Inflammatory macrophage treated with lipopolysaccharide for 1 hour (primary cell): ENCODE data around the gene NFATC2IP.
"Not testable (repeated sequence)": the region's sequence is repeated elsewhere in the genome, so short reads cannot be mapped to it uniquely, and the experiment has no call there.

Experiments
- DNase-seq, 2 donors: peaks; one replicate each; pipeline ENCODE4 v3.0.0-alpha.2; 2020 to 2022

Gene NFATC2IP

DNA sequence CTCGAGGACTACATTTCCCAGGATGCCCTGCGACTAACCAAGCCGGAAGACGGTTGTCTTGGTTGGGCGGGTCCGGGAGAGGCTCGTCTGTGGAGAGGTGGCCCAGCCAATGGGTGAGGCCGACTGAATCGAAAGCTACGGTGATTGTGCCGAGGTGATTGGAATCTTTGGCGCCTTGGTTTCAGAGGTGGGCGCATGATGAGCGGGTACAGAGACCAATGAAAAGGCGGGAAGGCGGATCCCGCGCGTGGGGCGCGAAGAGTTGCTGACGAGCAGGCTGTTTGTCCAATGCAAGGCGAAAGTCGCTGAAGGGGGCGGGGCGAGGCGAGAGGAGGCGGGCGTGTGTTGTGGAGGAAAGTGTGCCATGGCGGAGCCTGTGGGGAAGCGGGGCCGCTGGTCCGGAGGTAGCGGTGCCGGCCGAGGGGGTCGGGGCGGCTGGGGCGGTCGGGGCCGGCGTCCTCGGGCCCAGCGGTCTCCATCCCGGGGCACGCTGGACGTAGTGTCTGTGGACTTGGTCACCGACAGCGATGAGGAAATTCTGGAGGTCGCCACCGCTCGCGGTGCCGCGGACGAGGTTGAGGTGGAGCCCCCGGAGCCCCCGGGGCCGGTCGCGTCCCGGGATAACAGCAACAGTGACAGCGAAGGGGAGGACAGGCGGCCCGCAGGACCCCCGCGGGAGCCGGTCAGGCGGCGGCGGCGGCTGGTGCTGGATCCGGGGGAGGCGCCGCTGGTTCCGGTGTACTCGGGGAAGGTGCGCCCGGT lies at the start of gene NFATC2IP:
TSS of gene NFATC2IP (plus strand) at position 290 of the 762 bp plus-strand sequence. CDS start at position 365, 75 bp downstream.
- DNase-seq, result peak; percentile 100

DNA sequence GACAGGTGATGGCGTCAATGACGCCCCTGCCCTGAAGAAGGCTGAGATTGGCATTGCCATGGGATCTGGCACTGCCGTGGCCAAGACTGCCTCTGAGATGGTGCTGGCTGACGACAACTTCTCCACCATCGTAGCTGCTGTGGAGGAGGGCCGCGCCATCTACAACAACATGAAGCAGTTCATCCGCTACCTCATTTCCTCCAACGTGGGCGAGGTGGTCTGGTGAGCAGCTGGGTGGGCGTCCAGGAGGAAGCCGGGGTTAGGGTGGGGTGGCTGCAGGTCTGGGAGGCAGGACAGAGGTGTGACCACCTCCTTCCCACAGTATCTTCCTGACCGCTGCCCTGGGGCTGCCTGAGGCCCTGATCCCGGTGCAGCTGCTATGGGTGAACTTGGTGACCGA lies 48.9 kb upstream of the NFATC2IP start:
- DNase-seq, result no peak

DNA sequence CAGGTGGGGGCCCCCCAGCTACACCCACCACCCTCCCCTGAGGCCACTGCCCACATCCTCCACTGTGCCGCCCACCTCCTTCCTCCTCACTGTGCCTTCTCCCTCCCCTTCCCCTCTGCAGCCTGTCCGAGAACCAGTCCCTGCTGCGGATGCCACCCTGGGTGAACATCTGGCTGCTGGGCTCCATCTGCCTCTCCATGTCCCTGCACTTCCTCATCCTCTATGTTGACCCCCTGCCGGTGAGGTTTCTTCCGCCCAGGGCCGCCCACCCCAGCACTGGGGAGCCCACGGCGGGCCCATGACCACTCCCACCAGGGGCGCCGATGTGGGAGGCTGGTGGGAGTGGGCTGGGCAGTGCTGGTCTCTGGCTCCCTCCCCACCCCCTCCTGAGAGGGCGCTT lies 47.8 kb upstream of the NFATC2IP start:
- no peak for DNase-seq

DNA sequence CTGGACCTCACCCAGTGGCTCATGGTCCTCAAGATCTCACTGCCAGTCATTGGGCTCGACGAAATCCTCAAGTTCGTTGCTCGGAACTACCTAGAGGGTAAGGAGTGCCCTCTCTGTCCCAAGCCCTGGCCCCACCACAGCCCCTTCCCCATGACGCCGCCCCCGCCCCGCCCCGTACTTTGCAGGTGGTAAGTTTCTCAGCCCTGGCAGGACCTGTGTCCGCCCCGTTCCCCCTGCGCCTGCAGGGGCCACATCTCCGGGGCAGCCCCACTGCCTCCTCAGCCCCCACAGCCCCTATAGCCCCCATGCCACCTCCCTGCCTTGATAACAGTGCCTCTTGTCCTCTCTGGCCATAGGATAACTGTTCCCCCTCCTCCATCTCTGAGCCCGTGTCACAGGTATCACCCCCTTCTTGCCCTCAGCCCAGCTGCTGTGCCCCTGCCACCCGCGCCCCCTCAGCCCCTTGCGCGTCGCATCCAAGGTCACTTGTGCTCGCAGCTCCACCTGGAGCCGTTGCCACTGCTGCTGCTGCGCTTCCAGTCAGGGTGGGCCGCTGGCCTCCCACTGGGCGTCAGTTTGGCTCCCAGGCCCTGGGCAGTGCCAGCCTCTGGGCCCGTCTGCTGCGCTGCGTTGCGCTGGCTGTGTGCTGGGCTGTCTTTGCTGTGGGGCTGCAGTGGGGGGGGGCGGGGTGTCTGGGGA lies 47.2 kb upstream of the NFATC2IP start:
- no peak for DNase-seq

DNA sequence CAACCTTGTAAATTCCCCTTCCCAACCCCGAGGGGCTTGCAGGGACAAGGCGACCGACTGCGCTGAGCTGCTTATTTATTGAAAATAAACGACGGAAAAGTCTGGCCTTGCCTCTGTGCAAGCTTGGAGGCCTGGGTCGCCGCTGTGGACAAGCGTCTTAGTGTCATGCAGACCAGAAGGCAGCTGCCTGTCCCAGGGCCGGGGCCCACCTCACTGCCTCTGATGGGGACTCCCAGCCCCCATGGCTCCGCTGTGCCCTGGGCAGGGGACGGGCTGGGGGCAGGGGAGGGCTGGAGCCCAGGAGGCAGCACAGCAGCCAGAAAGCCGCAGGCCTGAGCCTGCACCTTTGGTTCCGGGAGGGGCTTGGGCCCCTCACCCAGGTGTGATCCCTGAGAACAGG lies 46.4 kb upstream of the NFATC2IP start:
- no peak for DNase-seq

DNA sequence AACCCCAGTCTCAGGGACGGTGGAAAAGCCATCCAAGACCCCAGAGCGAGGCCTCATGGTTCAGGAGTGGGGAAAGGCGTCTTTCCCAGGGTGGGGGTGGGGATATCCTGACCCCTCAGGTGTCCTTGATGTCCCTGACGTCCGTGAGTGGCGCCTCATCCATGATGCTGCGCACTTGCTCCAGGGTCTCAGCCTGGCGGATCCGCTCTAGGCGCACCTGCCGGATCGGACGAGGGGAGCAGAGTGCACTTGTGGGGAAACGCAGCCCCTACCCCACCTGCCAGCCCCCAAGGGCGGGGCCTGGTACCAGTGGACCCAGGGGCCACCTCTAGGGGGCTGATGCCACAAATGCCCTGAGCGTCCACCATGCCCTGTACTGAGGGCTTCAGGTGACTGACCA lies 45.9 kb upstream of the NFATC2IP start:
- DNase-seq, result no peak

DNA sequence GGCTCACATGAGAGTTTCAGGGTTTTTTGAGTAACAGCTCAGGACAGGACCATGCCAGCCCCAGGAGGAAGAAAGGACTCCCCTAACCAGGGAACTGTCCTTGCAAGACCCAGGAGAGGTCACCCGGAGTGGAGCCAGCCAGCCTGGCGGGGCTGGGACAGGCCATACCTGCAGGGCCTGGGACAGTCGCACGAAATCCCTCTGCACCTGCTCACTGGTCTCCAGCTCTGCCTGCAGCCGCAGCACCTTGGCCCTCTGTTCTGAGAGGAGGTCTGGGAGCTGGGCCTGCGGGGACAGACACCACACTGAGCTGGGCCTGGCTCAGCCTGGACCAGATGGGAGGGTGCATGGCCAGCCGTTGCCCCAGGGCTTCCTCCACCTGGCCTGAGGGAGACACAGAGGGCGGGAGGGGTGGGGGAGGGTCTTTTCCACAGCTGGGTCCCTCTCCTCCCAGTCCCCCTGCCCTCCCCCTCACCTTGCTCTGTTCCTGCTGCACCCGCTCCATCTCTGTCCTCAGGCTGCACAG lies 45.4 kb upstream of the NFATC2IP start:
- DNase-seq, result no peak

DNA sequence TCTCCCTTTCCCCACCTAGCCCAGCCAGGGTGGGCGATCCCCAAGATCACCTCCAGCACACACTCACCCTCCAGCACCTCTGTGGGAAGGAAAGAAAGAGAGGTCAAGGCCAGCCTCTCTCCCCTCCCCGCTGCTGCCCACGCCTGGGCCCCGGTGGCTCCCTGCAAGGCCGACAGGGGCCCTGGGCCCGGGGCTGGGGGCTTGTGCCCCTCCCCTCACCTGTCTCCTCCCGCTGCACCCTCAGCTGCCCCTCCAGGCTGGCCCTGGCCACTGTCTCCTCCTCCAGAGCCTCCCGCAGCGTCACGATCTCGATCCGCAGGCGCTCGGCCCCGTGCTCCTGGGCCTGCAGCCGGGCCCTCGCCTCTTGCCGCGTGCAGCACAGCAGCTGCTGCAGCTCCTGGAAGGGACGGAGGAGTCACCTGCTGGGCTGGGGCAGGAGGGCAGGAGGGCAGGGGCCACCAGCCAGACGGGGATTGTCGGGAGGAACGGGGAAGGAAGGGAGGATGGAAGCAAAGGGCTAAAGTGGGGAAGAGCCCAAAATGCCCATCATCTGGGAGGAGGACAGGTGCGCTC lies 44.9 kb upstream of the NFATC2IP start:
- no peak for DNase-seq

DNA sequence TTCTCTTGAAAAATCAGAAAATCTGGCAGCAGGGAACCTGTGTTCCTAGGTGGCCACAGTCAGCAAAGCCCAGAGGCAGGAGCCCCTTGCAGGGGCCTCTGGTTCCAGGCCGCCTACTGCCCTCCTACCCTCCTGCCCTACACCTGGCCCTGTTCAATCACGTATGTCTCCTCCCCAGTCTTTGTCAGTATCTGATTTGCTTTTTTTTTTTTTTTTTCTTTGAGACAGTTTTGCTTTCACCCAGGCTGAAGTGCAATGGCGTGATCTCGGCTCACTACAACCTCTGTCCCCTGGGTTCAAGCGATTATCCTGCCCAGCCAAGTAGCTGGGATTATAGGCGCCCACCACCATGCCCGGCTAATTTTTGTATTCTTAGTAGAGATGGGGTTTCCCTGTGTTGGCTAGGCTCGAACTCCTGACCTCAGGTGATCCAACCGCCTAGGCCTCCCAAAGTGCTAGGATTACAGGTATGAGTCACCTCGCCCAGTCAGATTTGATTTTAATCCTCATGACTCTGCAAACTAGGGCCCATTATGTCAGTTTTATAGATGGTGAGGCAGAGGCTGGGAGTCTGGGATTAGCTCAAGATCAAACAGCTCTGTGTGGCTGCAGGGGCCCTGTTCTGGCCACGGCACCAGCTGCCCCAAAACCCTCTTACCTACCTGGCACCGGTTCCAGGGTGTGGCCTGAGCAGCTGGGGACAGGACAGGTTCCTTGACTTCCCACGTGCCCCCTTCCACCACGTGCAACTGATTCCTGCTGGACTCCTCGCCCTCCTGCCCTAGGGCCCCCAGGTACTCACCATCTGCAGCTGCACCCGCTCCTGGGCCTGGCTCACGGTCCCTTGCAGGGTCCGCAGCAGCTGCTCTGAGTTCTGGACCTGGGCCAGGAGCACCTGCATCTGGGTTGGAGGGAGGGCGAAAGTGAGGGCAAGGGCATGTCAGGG lies 40.4 kb upstream of the NFATC2IP start:
- DNase-seq, result no peak

DNA sequence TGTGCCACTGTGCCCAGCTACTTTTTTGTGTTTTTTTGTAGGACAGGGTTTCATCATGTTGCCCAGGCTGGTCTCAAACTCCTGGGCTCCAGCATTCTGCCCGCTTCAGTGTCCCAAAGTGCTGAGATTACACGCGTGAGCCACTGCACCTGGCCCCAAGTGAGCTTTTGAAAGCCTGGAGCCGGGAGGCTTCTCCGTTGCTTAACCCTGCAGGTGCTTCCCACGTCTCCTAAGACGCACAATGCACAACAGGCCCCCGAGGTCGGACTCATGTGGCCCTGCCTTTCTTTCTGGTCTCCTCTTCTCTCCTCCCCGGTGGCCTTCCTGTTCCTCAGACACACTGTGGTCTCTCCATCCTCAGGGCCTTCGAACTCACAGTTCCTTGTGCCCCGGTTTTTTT lies 38.2 kb upstream of the NFATC2IP start:
- DNase-seq, result no peak

DNA sequence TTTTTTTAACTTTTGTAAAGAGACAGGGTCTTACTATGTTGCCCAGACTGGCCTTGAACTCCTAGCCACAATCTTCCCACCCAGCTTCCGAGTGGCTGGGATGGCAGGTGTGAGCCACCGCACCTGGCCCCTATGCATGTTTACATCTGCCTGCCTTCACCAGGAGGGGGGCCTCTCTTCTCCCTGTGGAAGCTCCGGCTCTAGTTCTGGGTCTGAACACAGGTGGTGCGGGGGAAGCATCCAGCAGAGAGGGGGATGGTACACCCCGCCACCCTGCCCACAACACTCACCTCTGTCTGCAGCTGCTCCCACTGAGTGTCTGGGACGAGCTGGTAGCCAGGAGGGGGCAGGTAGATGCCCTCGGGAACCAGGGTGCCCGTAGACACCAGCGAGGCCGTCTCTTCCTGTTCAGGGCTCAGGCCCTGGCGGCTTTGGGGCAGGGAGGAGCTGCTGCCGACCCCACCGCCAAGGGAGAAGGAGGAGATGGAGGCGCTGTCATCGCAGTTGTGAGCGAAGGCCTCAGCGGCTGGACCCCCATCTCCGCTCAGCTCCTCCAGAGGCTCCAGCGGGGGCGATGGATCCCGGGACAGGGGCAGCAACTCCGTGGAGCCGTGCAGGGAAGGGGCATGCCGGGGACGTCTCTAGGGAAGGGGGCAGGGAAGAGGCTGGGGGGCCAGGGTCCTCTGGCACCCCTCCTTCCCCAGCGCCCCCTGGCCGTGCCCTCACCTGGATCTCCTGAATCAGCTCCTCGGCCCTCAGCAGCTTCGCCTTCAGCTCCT lies 36.6 kb upstream of the NFATC2IP start:
- DNase-seq, result no peak

DNA sequence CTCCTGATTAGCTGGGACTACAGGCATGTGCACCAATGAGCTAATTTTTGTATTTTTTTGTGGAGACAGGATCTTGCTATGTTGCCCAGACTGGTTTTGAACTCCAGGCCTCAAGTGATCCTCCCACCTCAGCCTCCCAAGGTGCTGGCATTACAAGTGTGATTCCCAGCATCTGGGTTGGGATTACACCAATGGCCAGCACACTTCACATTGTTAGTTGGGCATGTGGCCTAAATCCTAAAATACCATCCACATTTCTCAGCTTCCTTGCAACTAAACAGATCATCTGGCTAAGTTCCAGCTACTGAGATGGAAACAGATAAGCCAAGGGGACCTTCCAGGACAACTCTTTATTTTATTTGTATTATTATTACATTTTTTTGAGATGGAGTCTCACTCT lies 35.6 kb upstream of the NFATC2IP start:
- DNase-seq, result no peak

DNA sequence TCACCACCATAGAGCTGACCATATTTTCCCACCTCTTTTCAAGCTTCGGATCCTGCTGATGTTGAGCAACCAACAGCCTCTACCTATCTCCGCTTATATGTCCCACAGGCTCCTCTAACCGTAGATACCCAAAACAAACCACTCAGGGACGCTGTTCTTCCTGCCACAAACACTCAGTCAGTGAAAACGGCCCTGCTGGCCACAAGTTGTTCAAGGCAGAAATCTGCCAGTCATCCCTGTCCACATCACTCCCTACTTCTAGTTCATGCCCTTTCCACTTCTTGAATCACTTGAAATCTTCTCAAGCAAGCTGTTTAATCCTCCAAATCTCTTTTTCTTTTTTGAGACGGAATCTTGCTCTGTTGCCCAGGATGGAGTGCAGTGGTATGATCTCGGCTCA lies 33.6 kb upstream of the NFATC2IP start:
- DNase-seq, result no peak

DNA sequence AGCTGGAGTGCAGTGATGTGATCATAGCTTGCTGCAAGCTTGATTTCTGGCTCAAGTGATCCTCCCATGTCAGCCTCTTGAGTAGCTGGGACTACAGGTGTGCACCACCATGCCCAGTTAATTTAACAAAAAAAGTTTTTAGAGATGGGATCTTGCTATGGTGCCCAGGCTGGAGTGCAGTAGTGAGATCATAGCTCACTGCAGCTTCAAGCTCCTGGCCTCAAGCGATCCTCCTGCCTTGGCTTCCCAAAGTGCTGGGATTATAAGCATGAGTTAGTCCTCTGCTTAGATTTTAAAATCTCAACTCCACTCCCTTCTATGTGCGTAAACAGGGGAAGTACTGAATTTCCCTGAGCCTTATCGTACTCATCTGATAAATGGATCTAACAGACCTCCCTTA lies 32.0 kb upstream of the NFATC2IP start:
- DNase-seq, result no peak

DNA sequence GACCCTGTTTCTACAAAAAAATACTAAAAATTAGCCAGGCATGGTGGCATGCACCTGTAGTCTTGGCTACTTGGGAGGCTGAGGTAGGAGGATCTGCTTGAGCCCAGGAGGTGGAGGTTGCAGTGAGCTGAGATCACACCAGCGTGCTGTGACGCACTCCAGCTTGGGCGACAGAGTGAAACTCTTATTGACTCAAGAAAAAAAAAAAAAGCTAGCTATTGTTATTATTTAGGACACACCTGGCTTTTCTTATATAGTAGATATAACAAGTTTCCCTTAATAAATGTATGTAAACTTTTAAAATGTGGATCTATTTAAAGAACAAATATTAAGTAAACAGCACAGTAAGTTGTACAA lies 27.5 kb upstream of the NFATC2IP start:
- no peak for DNase-seq

DNA sequence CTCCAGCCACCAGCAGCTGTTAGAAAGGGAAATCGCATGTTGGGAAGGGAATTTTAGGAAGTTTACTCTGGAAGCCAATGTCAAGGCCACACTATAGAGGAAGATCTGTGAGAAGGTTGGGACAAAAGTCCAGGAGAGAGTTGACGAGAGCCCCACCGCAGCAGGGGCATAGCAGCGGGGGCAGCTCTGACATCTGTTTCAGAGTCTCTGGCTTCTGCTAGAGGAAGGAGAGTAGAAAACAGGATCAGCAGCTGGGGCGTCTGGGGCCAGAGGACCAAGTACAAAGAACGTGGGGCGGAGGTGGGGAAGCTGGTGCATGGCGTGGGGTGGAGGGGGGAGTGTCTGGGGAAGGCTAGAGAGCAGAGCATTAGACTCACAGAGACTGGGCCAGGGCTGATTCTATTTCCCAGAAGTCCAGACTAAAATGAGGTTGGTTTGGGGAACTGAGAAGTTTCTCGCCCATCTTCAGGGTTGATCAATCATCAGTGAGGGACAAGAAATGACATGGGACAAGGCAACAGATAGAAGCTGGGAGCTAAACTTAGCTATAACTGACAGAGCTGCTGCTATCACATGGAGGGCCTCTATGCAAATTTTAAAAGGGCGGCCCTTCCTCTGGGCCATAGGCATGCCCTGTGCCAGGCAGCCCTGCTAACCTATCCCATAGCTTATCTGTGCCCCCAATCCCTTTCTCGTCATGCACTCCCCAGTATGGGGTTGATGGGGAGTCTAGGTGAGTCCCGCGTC lies 26.9 kb upstream of the NFATC2IP start:
- peak; percentile 49 to 68 for DNase-seq

DNA sequence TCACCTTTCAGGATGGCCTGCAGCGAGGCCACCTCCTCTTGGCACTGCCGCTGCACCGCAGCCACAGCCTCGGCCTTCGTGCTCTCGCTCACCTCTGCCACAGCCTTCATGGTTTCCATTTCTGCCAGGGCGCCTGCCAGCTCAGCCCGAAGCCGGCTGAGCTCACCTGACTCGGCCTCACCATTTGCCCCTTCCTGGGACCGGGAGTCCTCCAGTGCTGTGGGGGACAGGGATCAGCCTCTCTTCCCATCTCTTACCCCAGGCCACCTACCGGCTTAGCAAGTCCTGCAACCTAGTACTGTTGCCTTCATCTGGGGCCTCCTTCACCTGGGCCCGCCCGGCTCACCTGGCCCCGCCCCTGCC lies 26.4 kb upstream of the NFATC2IP start:
- no peak for DNase-seq

DNA sequence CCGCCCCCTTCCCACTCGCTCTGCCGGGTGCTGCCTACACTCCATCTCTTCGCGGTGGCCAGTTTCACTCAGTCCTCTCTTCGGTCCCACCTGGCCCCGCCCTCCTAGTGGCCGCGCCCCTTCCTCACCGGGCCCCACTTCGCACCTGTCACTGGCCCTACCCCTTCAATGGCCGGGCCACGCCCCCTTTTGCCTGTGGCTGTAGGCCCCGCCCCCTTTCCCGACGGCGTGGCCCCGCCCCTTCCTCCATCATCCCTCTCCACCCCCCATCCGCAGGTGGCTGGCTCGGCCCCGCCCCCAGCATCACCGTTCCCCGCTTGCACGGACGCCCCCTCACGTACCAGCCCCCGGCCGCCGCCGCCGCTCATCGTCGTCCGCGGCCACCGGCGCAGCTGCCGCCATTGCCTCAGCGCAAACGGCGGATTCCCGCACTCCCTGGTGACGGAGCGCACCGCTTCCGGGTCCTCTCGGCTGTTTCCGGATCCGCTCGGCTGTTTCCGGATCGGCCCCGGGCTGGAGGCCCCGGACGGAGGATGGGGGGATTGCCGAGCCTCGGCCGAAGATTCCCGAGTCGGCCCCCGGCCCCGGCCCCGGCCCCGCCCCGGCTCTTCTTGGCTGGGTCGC lies 25.9 kb upstream of the NFATC2IP start, which contains the start of gene RABEP2:
TSS of gene RABEP2 (minus strand) at position 477 of the 624 bp plus-strand sequence. CDS start at position 402, 75 bp downstream.
- DNase-seq, result peak; percentile 87 to 98

DNA sequence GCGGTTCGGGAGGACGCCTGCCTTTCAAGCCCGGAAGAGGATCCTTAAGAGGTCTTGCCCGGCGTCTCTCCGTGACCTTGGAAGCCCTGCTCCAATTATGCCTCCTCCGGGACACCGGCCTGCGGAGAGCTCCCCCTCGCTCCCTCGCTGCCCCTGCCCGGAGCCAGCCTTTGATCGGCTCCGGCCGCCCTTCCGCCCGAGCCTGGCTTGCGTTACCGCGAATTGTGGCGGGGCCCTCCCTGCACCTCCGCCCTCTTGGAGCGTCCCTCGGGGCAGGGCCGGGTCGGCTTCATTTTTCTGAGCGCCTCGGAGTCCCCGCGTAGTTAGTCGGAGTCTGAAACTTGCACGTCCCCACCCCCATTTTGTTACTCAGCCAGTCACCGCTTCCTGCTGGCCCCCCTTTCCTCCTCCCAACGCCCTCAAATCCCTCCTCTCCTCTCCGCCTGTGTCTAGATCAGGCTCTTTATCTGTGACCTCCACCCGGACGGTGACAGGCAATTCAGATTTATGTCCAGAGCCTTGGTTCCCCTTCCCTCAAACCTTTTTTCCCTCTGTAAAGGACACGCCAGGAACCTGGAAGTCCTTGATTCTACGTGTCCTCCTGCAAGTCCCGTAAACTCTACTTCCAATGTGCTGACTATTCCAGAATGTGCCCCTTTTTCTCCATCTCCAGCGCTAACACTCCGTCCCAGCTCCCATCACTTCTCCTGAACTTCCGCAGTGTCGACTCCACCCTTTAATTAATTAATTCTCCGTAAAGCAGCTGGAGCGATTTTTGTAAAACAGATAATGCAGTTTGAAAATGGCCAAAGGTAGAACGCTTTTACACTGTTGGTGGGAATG lies 25.1 kb upstream of the NFATC2IP start:
- DNase-seq, result peak; percentile 66

DNA sequence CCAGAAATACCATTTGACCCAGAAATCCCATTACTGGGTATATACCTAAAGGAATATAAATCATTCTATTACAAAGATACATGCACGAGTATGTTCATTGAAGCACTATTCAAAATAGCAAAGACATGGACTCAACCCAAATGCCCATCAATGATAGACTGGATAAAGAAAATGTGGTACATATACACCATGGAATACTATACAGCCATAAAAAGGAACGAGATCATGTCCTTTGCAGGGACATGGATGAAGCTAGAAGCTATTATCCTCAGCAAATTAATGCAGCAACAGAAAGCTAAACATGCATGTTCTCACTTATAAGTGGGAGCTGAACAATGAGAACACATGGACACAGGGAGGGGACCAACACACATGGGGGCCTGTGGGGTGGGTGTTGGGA lies 24.5 kb upstream of the NFATC2IP start:
- DNase-seq, result not testable (repeated sequence)
